Type B pancreatic cell (in vitro differentiated cells): ENCODE data around the gene NTN1. TPM values are rescaled to one million over a fixed set of nuclear protein-coding genes. Genes with fewer than 3 reads are reported as not detected.

Experiments
- DNase-seq: peaks from one replicate; pipeline ENCODE4 v3.0.0; 2021; ENCODE audit warnings: mixed read lengths; ENCODE audit not compliant: unreplicated experiment; ENCODE audit errors: extremely low spot score
- H3K27ac Mint-ChIP-seq: 2 replicates; pipeline ENCODE4 v1.8.0; 2021; ENCODE audit warnings: mild to moderate bottlenecking, mixed read lengths
- H3K27me3 Mint-ChIP-seq: 2 replicates; pipeline ENCODE4 v1.8.0; 2021; ENCODE audit warnings: mixed read lengths
- H3K36me3 Mint-ChIP-seq: 2 replicates; pipeline ENCODE4 v1.8.0; 2021; ENCODE audit warnings: mixed read lengths
- H3K4me1 Mint-ChIP-seq: one replicate; pipeline ENCODE4 v1.8.0; 2021; ENCODE audit warnings: mixed read lengths; ENCODE audit not compliant: unreplicated experiment
- H3K4me3 Mint-ChIP-seq: 2 replicates; pipeline ENCODE4 v1.8.0; 2021; ENCODE audit warnings: mild to moderate bottlenecking, mixed read lengths
- H3K9me3 Mint-ChIP-seq: 2 replicates; pipeline ENCODE4 v1.8.0; 2021; ENCODE audit warnings: mixed read lengths
- CTCF ChIP-seq: fragments of 200-600 bp; sonication (generic); conservative IDR thresholded peaks from 2 replicates; pipeline ENCODE4 v1.5.0; 2021; ENCODE audit warnings: antibody characterized with exemption, mild to moderate bottlenecking
- total RNA-seq: library from RNA; stranded (reverse); gene quantifications from 2 replicates; pipeline ENCODE4 v1.2.1, GENCODE V29; 2021; ENCODE audit warnings: low replicate concordance

Gene NTN1
- total RNA-seq, 1 donor from 2014 or later = 10.7 TPM

- Mint-ChIP-seq H3K4me1 (no peaks in the 10 kb centered on the region), H3K27me3 (peaks cover 3% of the 10 kb centered on the region), H3K27ac (no peak overlapping the region), H3K4me3 (no peak overlapping the region), H3K36me3 (no peaks in the 10 kb centered on the region), H3K9me3 (no peaks in the 10 kb centered on the region)
- no peak for DNase-seq
- no peak for TF ChIP-seq CTCF
Observed at GRCh38 chr17:9229826-9230201, 208.5 kb downstream of the NTN1 start.

GRCh38 chr17:9230346-9230745 is 209.0 kb downstream of the NTN1 start:
- Mint-ChIP-seq H3K27ac (no peak overlapping the region), H3K4me1 (peaks cover 2% of the 10 kb centered on the region), H3K4me3 (no peak overlapping the region), H3K36me3 (no peaks in the 10 kb centered on the region), H3K9me3 (no peaks in the 10 kb centered on the region), H3K27me3 (peaks cover 3% of the 10 kb centered on the region)
- no peak for TF ChIP-seq CTCF
- DNase-seq = no peak

- TF ChIP-seq CTCF = no peak
- no peak overlapping the region for H3K27ac Mint-ChIP-seq
- DNase-seq = no peak
- H3K27me3 Mint-ChIP-seq = peaks cover 3% of the 10 kb centered on the region
- no peaks in the 10 kb centered on the region for H3K36me3 Mint-ChIP-seq
- H3K4me3 Mint-ChIP-seq = no peak overlapping the region
- H3K9me3 Mint-ChIP-seq = no peaks in the 10 kb centered on the region
- peaks cover 3% of the 10 kb centered on the region for H3K4me1 Mint-ChIP-seq
Observed at GRCh38 chr17:9230861-9231260, 209.6 kb downstream of the NTN1 start.

GRCh38 chr17:9231449-9232154 is 210.3 kb downstream of the NTN1 start:
- Mint-ChIP-seq H3K36me3 (no peaks in the 10 kb centered on the region), H3K27ac (no peak overlapping the region), H3K9me3 (no peaks in the 10 kb centered on the region), H3K27me3 (peaks cover 3% of the 10 kb centered on the region), H3K4me1 (peaks cover 3% of the 10 kb centered on the region), H3K4me3 (no peak overlapping the region)
- no peak for TF ChIP-seq CTCF
- DNase-seq = no peak

- Mint-ChIP-seq H3K27me3 (peaks cover 3% of the 10 kb centered on the region), H3K27ac (no peak overlapping the region), H3K36me3 (no peaks in the 10 kb centered on the region), H3K4me3 (no peak overlapping the region), H3K4me1 (peaks cover 3% of the 10 kb centered on the region), H3K9me3 (no peaks in the 10 kb centered on the region)
- DNase-seq = no peak
- no peak for TF ChIP-seq CTCF
Observed at GRCh38 chr17:9232155-9232475, 210.8 kb downstream of the NTN1 start.
